GM18873 (cell line): Measurements from ENCODE around the gene SMR3A.

Source experiments
- ATAC-seq: cut with Tn5 transposase; IDR thresholded peaks from one replicate; pipeline ENCODE4 v1.9.1; 2021; ENCODE audit warnings: mild to moderate bottlenecking, moderate library complexity, moderate number of reproducible peaks; ENCODE audit not compliant: unreplicated experiment, low FRiP score

Gene SMR3A

GRCh38 chr4:70360460-70360859 is at the start of gene SMR3A:
TSS of gene SMR3A (plus strand) at chr4:70360760. CDS start at chr4:70362116, 1,356 bp downstream.
- no peak for ATAC-seq

GRCh38 chr4:70313736-70314135 is 46.8 kb upstream of the SMR3A start:
- no peak for ATAC-seq

DNA sequence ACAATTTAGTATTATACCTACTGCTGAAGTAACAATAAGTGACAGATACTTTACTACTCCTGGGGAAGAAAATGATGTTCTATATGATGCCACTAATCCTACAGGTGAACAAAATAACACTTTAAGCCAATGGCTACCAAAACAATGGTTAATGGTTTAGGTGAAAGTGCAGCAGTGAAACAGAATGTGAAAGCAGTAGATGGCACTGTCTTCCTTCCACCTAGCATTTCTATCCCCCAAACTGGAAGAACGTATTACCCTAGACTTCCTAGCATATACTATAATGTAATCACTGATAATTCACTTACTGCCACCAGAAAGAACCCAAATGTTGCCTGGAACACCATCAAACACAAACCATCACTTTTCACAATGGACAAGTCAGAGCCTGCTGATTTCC is 44.6 kb upstream of the SMR3A start:
- no peak for ATAC-seq

DNA sequence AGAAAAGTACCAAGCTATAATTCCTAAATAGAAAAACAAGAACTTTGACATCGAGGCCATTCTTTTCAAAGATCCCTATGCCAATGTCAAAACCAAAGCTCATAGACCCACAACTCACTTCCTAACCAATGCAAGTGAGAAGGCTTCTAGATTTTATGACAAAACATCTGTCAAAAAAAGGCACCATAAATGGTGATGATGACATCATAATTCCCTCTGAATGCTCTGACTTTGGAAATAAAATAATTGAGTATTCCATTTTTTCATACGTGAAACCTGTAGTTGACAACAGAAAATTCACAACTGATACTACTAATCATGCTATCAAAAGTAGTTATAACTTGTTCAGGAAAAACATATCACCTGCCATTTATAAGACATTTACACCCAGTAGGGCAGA is 34.5 kb upstream of the SMR3A start:
- ATAC-seq: no peak

GRCh38 chr4:70334681-70335080 is 25.9 kb upstream of the SMR3A start, which contains the start of gene CABS1:
TSS of gene CABS1 (plus strand) at chr4:70334981. CDS start at chr4:70335040, 59 bp downstream.
- no peak for ATAC-seq

DNA sequence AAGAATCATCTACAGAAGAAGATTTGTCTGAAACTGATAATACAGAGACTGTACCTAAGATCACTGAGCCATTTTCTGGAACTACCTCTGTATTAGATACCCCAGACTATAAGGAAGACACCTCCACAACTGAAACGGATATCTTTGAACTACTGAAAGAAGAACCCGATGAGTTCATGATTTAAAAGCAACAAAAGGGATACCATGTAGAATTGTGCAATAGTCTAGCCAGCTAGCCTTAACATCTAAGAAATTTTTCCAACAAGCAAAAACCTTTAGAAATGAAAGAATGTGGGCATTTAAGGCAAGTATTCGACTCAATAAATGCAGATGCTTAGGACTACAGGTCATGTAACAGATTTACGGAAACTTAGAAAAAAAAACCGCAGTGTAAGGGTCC is 24.5 kb upstream of the SMR3A start:
- ATAC-seq: no peak

DNA sequence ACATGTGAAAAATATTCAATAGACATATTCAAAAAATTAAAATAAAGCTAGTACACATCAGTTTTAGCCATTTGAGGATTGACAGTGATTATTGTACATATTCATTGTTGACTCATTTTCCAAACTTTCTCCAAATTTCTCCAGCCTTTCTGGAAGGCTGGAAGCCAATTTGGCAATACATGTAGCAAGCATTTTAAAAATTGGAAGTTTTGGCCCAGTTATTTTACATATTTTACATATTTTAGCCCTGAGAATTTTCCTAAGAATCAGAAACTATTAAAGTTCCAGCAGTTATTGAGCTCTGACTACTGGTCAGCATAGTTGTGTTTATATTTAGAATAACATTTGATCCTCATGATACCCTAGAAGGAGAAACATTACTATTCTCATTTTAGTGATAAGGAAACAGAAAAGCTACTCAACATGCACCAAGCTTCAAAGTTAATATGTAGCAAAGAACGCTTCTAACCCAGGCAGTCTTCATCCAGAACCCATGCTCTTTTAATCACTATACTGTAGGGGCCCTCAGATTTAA is 22.6 kb upstream of the SMR3A start:
- ATAC-seq: no peak

- no peak for ATAC-seq
Measured at GRCh38 chr4:70356185-70356584, 4.4 kb upstream of the SMR3A start.

- no peak for ATAC-seq
Measured at GRCh38 chr4:70359115-70359661, 1.4 kb upstream of the SMR3A start.

DNA sequence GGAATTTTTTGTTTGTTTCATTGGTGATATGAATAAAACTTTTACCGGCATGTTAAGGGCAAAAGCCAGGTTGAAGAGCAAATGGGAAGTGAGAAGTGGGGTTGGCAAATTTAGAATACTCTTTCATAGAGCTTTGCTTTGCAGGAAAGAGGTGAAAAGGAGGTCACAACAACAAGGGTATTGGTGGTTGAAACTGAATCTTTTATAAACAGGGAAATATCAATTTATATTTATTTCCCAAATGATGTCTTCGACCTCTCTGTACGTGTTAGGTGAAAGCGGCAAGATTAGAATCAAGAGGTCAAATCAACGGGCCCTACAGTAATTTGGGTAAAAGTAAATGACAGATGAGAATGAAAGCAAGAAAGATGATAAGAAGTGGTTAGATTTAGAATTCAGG is 3.4 kb downstream of the SMR3A start:
- no peak for ATAC-seq

DNA sequence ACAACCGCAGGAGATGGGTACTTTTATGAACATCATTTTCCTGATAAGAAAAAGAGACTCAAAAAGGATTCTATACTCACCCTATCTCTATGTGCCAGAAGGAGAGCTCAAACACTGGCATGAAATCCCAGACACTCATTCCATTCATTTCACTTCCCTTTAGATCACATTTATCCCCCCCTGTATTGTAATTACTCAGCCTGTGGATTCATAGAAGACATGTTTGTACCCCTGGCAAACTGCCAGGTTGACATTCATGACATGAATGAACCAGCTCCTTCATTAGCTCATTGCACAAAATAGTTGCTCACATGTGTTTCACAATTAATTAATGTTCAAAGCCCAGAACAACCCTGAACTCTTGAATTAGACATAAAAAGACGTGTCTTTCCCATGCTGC is 4.9 kb downstream of the SMR3A start:
- ATAC-seq: no peak

GRCh38 chr4:70367813-70368212 is 7.3 kb downstream of the SMR3A start:
- ATAC-seq: no peak

GRCh38 chr4:70371987-70372386 is 11.4 kb downstream of the SMR3A start:
- ATAC-seq: no peak

- ATAC-seq: no peak
Measured at GRCh38 chr4:70372760-70373159, 12.2 kb downstream of the SMR3A start.

GRCh38 chr4:70380578-70380977 is 20.0 kb downstream of the SMR3A start:
- no peak for ATAC-seq

DNA sequence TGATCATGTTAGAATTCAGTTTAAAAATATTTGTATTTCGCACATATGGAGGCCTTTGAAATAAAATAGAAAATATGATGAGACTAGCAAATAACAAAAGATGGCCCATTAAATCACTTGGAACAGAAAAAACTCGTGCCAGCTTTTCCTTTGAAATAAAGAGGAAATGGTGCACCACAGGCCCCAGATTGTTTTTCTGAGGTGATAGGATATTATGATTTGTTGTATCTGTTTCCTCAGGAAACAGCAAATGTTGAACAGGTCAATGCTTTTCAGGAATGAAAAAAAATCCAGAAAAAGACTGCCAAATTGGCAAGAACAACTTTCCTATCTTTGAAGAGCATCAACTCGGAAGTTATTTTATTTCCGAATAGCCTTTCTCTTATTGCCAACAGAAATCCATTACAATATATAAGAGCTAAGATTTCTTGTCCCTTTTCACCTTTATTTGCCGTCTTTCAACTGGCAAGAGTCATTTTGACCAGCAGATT is 22.2 kb downstream of the SMR3A start, which contains the start of gene SMR3B:
Gene SMR3B (plus strand): TSS at position 441 of the 491 bp plus-strand sequence. CDS start 1,380 bp downstream, outside the sequence.
- ATAC-seq: no peak

DNA sequence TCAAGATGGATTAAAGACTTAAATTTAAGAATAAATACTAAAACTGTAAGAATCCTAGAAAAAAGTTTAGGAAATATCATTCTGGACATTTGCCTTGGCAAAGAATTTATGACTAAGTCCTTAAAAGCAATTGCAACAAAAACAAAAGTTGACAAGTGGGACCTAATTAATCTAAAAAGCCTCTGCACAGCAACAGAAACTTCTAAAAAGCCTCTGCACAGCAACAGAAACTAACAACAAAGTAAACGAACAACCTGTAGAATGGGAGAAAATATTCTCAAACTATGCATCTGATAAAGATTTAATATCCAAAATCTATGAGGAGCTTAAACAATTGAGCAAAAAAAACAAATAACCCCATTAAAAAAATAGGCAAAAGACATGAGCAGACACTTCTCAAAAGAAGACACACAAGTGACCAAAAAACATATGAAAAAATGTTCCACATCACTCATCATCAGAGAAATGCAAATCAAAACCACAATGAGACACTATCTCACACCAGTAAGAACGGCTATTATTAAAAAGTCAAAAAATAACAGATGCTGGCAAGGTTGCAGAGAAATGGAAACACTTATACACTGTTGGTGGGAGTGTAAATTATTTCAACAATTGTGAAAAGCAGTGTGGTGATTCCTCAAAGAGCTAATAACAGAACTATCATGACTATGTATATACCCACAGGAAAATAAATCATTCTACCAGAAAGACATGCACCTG is 31.7 kb downstream of the SMR3A start:
- peak; percentile 33 for ATAC-seq

- no peak for ATAC-seq
Measured at GRCh38 chr4:70397580-70397979, 37.0 kb downstream of the SMR3A start, which contains the start of gene OPRPN. TSS of gene OPRPN (plus strand) at chr4:70397940. CDS start at chr4:70399286, 1,346 bp downstream.

- ATAC-seq: peak; percentile 81
Measured at GRCh38 chr4:70399319-70399718, 38.8 kb downstream of the SMR3A start.

- no peak for ATAC-seq
Measured at GRCh38 chr4:70402762-70403161, 42.2 kb downstream of the SMR3A start.

GRCh38 chr4:70405765-70406164 is 45.2 kb downstream of the SMR3A start:
- no peak for ATAC-seq
